AG04450 (cell line): ENCODE data around the gene CDYL2. TPM values are rescaled to one million over a fixed set of nuclear protein-coding genes. Genes with fewer than 3 reads are reported as not detected.

Source experiments
- CTCF ChIA-PET: fragments of 300-600, 350-600 bp; formaldehyde crosslinking; extraction: SDS; loops from one replicate; lab custom pipeline; 2022; ENCODE audit warnings: antibody characterized with exemption, inconsistent platforms; lab: Charles Lee
- POLR2A ChIA-PET: fragments of 350-600 bp; formaldehyde crosslinking; extraction: SDS; loops from one replicate; lab custom pipeline; 2021; ENCODE audit warnings: antibody characterized with exemption, inconsistent platforms; lab: Yijun Ruan, JAX
- DNase-seq: peaks from one replicate; pipeline ENCODE4 v3.0.0-alpha.2; 2011; ENCODE audit warnings: low read depth, low spot score
- H3K27ac ChIP-seq: one replicate; pipeline ENCODE4 v1.5.1; 2012; ENCODE audit warnings: low read depth, low read length, control low read depth
- H3K27me3 ChIP-seq: one replicate; pipeline ENCODE4 v1.6.0; 2012; ENCODE audit warnings: low read length; ENCODE audit not compliant: control insufficient read depth, insufficient read depth
- H3K4me3 ChIP-seq: 2 replicates; pipeline ENCODE4 v1.5.1; 2011; ENCODE audit warnings: mild to moderate bottlenecking, low read depth, low read length, control low read depth
- H3K9me3 ChIP-seq: 2 replicates; pipeline ENCODE4 v1.5.1; 2012; ENCODE audit warnings: low read length; ENCODE audit not compliant: control insufficient read depth, insufficient read depth
- polyA plus RNA-seq: library from polyadenylated mRNA; depleted of rRNA; stranded (reverse); fragments of >200 nt; gene quantifications from 2 replicates; pipeline ENCODE4 v1.2.3, GENCODE V29; 2011
- TF ChIP-seq, protein P1 (sequence below): IDR thresholded peaks from 2 replicates; pipeline ENCODE4 v1.5.1; 2011; ENCODE audit warnings: low read depth, low read length, control low read depth, inconsistent platforms

CDYL2 gene
- polyA plus RNA-seq, 1 experiment: 2.3 TPM

DNA sequence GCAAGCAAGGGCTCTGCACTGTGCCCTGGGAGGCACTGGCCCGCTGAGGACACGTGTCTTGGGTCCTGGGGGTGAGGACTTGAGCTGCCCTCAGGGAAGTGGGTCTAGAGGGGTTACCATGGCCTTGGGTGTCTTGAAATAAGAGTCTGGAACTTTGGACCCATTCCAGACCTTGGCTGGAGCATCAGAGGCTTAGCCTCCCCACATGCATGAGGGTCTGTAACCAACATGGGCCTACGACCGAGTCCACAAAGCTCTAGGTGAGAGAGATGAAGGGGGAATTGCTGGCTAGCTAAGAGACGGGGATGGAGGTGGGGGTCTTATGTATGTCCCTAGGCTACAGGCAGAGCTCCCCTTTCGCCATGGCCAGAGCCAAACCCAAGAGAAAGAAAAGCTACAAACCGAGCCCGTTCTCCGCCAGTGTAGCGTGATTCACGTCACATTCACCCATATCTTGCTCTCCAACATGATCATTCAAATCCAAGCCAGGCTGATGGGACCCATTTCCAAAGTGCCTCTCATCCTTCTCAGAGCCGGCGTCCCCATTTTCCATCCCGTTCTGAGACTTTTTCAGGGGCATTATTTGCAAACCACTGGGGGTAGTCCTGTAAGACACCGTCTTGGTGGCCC lies 120.1 kb downstream of the CDYL2 start:
- Histone ChIP-seq H3K27ac (no peak overlapping the region), H3K27me3 (no peaks in the 10 kb centered on the region), H3K4me3 (no peak overlapping the region), H3K9me3 (no peaks in the 10 kb centered on the region)
- CTCF ChIA-PET: no interaction called here
- TF ChIP-seq, protein P1, sequence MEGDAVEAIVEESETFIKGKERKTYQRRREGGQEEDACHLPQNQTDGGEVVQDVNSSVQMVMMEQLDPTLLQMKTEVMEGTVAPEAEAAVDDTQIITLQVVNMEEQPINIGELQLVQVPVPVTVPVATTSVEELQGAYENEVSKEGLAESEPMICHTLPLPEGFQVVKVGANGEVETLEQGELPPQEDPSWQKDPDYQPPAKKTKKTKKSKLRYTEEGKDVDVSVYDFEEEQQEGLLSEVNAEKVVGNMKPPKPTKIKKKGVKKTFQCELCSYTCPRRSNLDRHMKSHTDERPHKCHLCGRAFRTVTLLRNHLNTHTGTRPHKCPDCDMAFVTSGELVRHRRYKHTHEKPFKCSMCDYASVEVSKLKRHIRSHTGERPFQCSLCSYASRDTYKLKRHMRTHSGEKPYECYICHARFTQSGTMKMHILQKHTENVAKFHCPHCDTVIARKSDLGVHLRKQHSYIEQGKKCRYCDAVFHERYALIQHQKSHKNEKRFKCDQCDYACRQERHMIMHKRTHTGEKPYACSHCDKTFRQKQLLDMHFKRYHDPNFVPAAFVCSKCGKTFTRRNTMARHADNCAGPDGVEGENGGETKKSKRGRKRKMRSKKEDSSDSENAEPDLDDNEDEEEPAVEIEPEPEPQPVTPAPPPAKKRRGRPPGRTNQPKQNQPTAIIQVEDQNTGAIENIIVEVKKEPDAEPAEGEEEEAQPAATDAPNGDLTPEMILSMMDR: no peak
- POLR2A ChIA-PET: no interaction called here
- no peak for DNase-seq

DNA sequence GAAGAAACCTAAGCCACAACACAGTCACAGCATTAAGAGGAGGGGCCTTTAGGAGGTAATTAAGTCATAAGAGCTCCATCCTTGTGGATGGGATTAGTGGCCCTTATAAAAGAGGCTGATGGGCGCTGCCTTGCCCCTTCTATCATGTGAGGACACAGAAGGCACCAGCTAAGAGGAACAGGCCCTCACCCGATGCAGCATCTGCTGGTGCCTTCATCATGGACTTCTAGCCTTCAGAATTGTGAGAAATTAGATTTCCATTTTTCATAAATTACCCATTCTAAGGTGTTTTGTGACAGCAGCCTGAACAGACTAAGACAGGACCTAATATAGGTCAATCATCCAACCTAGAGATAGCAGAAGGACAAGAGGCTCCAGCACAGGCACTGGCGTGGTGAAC lies 120.8 kb downstream of the CDYL2 start:
- DNase-seq: no peak
- CTCF ChIA-PET: no interaction called here
- Histone ChIP-seq H3K27ac (no peak overlapping the region), H3K4me3 (no peak overlapping the region), H3K27me3 (no peaks in the 10 kb centered on the region), H3K9me3 (no peaks in the 10 kb centered on the region)
- POLR2A ChIA-PET: no interaction called here
- TF ChIP-seq, protein P1: no peak

DNA sequence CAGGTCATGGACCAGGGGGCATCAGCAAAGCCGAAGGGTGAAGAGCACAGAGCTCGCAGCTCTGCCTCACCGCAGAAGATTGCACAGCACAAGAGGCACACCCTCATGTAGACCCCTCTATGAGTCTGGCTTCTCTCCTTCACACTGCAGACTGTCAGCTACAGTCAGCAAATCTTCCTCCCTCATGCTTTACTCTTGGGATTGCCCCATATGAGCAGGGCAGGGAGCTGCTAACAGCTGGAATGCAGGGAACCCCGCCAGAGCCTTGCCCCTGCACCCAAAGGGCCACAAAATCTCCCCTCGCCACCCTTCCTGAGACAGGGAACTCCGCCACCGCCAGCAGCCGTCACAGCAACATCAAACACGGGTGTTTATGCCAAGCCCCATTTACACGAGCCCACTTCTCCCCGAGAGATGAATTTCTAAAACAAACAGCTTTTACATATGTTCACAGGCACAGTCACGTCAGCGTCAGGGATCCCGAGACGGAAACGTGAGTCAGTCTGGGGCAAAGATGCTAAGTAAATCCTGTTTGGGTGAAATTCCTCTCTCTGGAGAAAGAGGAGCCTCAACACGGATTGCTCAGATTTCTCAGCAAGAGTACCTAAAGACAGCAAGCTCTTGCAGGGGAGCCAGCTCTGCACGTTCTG lies 121.9 kb downstream of the CDYL2 start:
- no peaks in the 10 kb centered on the region for H3K9me3 ChIP-seq
- ChIA-PET CTCF (interaction anchor here (0.6 to 0.8 kb wide), 2 partner anchors 156 to 312 kb away, joined by 3 read pairs; no protein-coding TSS in a partner anchor), POLR2A (interaction anchor here (0.6 kb wide), 1 partner anchor 68 kb away, joined by 9 read pairs; no protein-coding TSS in a partner anchor)
- H3K4me3 ChIP-seq: peak overlapping the region; percentile 52
- peak overlapping the region; percentile 92 for H3K27ac ChIP-seq
- TF ChIP-seq, protein P1: no peak
- H3K27me3 ChIP-seq: no peaks in the 10 kb centered on the region
- DNase-seq: peak; percentile 82

DNA sequence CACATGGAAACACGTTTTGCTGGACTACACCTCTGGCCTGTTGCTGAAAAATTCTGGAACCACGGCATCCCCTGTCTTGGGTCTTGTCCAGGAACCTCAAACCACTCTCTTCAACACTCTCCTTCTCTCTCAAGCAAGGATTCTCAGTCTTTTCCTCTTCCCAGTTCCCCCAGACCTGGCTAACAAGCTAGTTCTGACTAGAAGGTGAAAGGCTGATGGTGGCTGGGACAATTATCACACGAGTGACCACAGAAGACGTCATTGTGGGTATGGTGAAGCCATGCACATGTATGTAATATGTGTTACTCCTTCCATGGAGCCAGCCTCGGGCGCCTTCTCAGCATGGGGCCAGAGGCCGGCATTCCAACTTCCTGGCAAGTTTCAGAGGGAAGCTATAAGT lies 123.0 kb downstream of the CDYL2 start:
- no peak overlapping the region for H3K4me3 ChIP-seq
- no peaks in the 10 kb centered on the region; the same call in 1 of the 2 replicates for H3K9me3 ChIP-seq
- no peak for DNase-seq
- ChIA-PET CTCF (interaction anchor here (0.7 kb wide), 1 partner anchor 354 kb away, joined by 4 read pairs; the partner anchor contains the start of gene ATMIN), POLR2A (no interaction called here)
- no peak overlapping the region for H3K27ac ChIP-seq
- TF ChIP-seq, protein P1: no peak
- H3K27me3 ChIP-seq: no peaks in the 10 kb centered on the region

DNA sequence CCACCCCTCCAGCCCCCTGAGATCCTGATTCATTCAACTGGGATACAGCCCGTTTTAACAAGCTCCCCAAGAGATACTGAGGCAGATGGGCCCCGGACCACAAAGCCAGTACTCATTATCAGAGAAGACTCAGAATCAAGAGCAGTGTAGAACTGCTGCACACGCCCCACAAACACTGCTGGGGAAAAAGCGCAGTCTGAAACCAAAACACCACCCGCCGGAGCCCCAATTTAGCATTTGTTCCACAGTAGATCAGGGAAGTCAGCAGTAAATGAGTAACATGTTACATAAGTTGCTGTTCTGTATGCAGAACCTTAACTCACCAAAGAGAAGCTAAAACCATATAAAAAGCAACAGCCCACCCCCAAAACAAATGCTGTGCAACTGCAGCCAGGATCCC lies 123.6 kb downstream of the CDYL2 start:
- ChIA-PET CTCF (interaction anchor here (0.9 kb wide), 1 partner anchor 154 kb away, joined by 3 read pairs; no protein-coding TSS in a partner anchor), POLR2A (no interaction called here)
- H3K27me3 ChIP-seq: no peaks in the 10 kb centered on the region
- no peak for DNase-seq
- TF ChIP-seq, protein P1: no peak
- no peak overlapping the region for H3K4me3 ChIP-seq
- H3K27ac ChIP-seq: no peak overlapping the region
- H3K9me3 ChIP-seq: no peaks in the 10 kb centered on the region; the same call in 1 of the 2 replicates
